DOHH2 (cell line): ENCODE results near the gene AGMAT.

ENCODE experiments used
- H3F3A ChIP-seq: fragments of 200-600 bp; sonication (generic), shearing (Covaris generic); 2 replicates; pipeline ENCODE4 v1.6.0; 2016; ENCODE audit warnings: antibody characterized with exemption, mild to moderate bottlenecking; ENCODE audit not compliant: control insufficient read depth, insufficient read depth
- H3K27ac ChIP-seq: fragments of 200-600 bp; sonication (generic); 2 replicates; pipeline ENCODE4 v1.5.1; 2014; ENCODE audit warnings: low read depth, mild to moderate bottlenecking, low read length, moderate library complexity
- H3K27me3 ChIP-seq: fragments of 200-600 bp; sonication (generic); 2 replicates; pipeline ENCODE4 v1.6.1; 2014; ENCODE audit warnings: mild to moderate bottlenecking, low read length, mixed read lengths; ENCODE audit not compliant: control insufficient read depth
- H3K36me3 ChIP-seq: fragments of 200-600 bp; sonication (generic); 2 replicates; pipeline ENCODE4 v1.6.1; 2014; ENCODE audit warnings: mild to moderate bottlenecking, low read length, moderate library complexity, mixed read lengths; ENCODE audit not compliant: control insufficient read depth
- H3K4me1 ChIP-seq: fragments of 200-600 bp; sonication (generic); 2 replicates; pipeline ENCODE4 v1.6.1; 2014; ENCODE audit warnings: mild to moderate bottlenecking, low read length, mixed read lengths; ENCODE audit not compliant: control insufficient read depth
- H3K4me2 ChIP-seq: fragments of 200-600 bp; sonication (generic); 2 replicates; pipeline ENCODE4 v1.6.0; 2014; ENCODE audit warnings: mild to moderate bottlenecking, low read length, moderate library complexity
- H3K4me3 ChIP-seq: fragments of 200-600 bp; sonication (generic); 2 replicates; pipeline ENCODE4 v1.5.1; 2014; ENCODE audit warnings: mild to moderate bottlenecking, low read length, mixed read lengths
- H3K79me2 ChIP-seq: fragments of 200-600 bp; sonication (generic); 2 replicates; pipeline ENCODE4 v1.6.1; 2014; ENCODE audit warnings: mild to moderate bottlenecking, low read length, mixed read lengths; ENCODE audit not compliant: control insufficient read depth
- H3K9me2 ChIP-seq: fragments of 200-600 bp; sonication (generic); replicated peaks from 2 replicates; pipeline ENCODE4 v1.6.1; 2014; ENCODE audit warnings: mild to moderate bottlenecking, low read length, mixed read lengths; ENCODE audit not compliant: control insufficient read depth
- H3K9me3 ChIP-seq: fragments of 200-600 bp; sonication (generic); 2 replicates; pipeline ENCODE4 v1.6.1; 2014; ENCODE audit warnings: antibody characterized with exemption, low read length, mixed read lengths; ENCODE audit not compliant: control insufficient read depth, insufficient read depth
- H4K20me1 ChIP-seq: fragments of 200-600 bp; sonication (generic); 2 replicates; pipeline ENCODE4 v1.6.0; 2014; ENCODE audit warnings: low read depth, mild to moderate bottlenecking, antibody characterized with exemption, low read length, moderate library complexity; ENCODE audit not compliant: control insufficient read depth, insufficient read depth
- EZH2phosphoT487 ChIP-seq: fragments of 200-600 bp; sonication (generic); IDR thresholded peaks from 2 replicates; pipeline ENCODE4 v1.6.1; 2017; ENCODE audit warnings: borderline replicate concordance, mild to moderate bottlenecking, antibody characterized with exemption, low read length, moderate library complexity, mixed read lengths
- TF ChIP-seq, protein P1 (sequence below): fragments of 200-600 bp; sonication (generic); IDR thresholded peaks from one replicate; pipeline ENCODE4 v1.5.1; 2014; ENCODE audit warnings: antibody characterized with exemption, mild to moderate bottlenecking, low read depth, low read length; ENCODE audit not compliant: poor library complexity, severe bottlenecking

The AGMAT gene

DNA sequence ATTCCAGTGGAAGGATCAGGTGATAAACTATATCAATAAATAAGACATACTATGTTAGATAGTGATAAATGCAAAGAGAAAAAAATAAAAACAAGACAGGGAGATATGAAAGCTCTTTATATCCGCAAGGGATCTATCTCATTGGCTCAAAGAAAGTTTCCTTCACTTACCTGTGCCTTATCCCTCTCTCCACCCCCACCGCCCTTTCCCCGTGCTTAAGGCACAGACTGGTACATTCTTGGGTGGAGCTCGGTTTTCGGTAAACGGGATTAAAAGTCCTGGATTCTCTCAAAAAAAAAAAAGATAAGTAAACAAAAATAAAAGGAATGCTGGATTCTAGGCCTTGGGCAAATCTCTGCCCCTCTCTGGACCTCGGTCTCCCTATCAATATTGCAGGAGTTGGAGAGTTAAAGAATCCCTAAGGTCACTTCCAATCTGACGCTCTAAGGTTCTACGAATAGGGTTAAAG is 58.8 kb downstream of the AGMAT start:
- H3K27ac ChIP-seq = peak overlapping the region; percentile 43
- H3K4me1 ChIP-seq = peaks cover 28% of the 10 kb centered on the region
- no peaks in the 10 kb centered on the region for H3K9me3 ChIP-seq
- no peaks in the 10 kb centered on the region for H3K9me2 ChIP-seq
- H3F3A ChIP-seq = peaks cover 7% of the 10 kb centered on the region; the same call in 1 of the 2 replicates
- H3K79me2 ChIP-seq = peaks cover 28% of the 10 kb centered on the region
- H3K27me3 ChIP-seq = no peaks in the 10 kb centered on the region
- TF ChIP-seq EZH2phosphoT487 = no peak
- TF ChIP-seq, protein P1, sequence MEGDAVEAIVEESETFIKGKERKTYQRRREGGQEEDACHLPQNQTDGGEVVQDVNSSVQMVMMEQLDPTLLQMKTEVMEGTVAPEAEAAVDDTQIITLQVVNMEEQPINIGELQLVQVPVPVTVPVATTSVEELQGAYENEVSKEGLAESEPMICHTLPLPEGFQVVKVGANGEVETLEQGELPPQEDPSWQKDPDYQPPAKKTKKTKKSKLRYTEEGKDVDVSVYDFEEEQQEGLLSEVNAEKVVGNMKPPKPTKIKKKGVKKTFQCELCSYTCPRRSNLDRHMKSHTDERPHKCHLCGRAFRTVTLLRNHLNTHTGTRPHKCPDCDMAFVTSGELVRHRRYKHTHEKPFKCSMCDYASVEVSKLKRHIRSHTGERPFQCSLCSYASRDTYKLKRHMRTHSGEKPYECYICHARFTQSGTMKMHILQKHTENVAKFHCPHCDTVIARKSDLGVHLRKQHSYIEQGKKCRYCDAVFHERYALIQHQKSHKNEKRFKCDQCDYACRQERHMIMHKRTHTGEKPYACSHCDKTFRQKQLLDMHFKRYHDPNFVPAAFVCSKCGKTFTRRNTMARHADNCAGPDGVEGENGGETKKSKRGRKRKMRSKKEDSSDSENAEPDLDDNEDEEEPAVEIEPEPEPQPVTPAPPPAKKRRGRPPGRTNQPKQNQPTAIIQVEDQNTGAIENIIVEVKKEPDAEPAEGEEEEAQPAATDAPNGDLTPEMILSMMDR = no peak
- no peaks in the 10 kb centered on the region for H3K36me3 ChIP-seq
- H3K4me3 ChIP-seq = peak overlapping the region; percentile 80
- peak overlapping the region; percentile 67 for H3K4me2 ChIP-seq
- H4K20me1 ChIP-seq = no peaks in the 10 kb centered on the region

DNA sequence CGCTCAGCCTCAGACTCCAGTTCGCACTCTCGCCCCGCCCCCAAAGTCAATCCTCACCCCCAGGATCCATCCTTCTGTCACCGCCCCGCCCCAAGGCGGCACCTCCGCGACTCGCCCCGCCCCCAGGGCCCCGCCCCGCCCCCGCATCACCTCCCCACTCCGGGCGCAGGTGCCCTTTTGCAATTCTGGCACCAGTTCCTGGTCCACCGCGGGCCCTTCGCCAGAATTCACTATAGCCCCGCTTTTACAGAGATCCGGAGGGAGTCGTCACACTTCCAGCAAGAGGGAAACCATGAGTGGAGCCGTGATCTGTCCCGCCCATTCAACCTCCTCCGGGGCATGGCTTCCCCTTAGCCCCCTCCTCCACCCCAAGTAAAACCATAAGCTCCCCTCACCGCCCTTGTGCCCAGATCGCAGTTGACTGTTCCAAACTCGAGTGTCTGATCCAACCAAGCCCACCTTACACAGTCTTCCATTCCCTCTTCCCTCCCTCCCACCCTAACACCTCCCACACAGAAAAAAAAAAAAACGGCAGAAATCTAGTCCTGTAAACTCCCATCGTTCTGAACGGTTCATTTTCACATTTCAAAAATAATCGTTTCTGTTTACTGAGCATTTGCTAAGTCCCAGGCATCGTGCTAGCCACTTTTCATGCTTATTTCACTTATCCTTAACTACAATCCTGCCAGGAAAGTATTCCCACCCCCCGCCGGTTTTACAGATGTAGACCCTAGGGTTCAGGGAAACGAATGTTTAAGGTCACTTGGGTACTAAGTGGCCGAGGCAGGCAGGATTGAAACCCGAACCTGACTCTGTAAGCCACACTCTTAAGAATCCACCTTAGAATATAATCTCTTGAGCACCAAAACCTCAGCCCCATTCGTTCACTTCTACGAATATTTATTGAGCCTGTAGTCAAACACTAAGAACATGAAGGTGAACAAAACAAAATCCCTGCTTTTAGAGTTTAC is 59.5 kb downstream of the AGMAT start:
- Histone ChIP-seq H3F3A (peaks cover 7% of the 10 kb centered on the region; the same call in 1 of the 2 replicates), H3K36me3 (no peaks in the 10 kb centered on the region), H3K27ac (peak overlapping the region; percentile 43), H3K27me3 (no peaks in the 10 kb centered on the region), H3K9me2 (no peaks in the 10 kb centered on the region), H3K4me2 (peak overlapping the region; percentile 67), H3K4me1 (peaks cover 28% of the 10 kb centered on the region), H3K4me3 (peak overlapping the region; percentile 80), H3K79me2 (peaks cover 28% of the 10 kb centered on the region), H3K9me3 (no peaks in the 10 kb centered on the region), H4K20me1 (no peaks in the 10 kb centered on the region)
- TF ChIP-seq, protein P1 = no peak
- no peak for TF ChIP-seq EZH2phosphoT487

DNA sequence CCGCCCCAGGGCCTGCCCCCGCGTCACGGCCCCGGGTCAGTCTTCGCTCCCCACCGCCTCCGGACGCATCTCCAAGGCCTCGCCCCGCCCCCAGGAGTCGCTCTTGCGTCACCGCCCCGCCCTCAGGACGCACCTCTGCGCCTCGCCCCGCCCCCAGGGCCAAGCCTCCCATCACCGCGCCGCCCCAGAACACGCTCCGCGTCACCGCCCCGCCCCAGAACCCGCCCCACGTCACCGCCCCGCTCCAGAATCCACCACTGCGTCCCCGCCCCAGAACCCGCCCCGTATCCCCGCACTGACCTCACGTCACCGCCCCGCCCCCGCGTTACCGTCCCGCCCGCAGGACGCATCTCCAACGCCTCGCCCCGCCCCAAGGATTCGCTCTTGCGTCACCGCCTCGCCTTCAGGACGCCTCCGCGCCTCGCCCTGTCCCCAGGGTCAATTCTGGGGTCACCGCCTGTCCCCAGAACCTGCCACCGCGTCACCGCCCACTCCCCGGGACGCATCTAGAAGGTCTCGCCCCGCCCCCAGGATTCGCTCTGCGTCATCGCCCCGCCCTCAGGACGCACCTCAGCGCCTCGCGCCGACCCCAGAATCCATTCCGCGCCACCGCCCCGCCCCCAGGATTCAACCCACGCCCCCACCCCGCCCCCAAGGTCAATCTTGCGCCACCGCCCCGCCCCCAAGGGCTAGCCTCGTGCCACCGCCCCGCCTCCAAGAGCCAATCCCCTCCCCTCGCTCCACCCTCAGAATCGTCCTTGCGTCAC is 60.4 kb downstream of the AGMAT start:
- TF ChIP-seq, protein P1 = no peak
- no peak for TF ChIP-seq EZH2phosphoT487
- Histone ChIP-seq H4K20me1 (no peaks in the 10 kb centered on the region), H3K4me3 (peak overlapping the region; percentile 83), H3K36me3 (no peaks in the 10 kb centered on the region), H3F3A (peaks cover 7% of the 10 kb centered on the region; the same call in 1 of the 2 replicates), H3K4me1 (peaks cover 28% of the 10 kb centered on the region), H3K9me3 (no peaks in the 10 kb centered on the region), H3K9me2 (no peaks in the 10 kb centered on the region), H3K27me3 (no peaks in the 10 kb centered on the region), H3K4me2 (peak overlapping the region; percentile 77), H3K27ac (peak overlapping the region; percentile 60), H3K79me2 (peaks cover 28% of the 10 kb centered on the region)
